GM19240 (cell line): ENCODE measurements around the gene PIGV.

ENCODE experiments used
- DNase-seq: peaks from one replicate; pipeline ENCODE4 v3.0.0; 2011; ENCODE audit warnings: low spot score; ENCODE audit not compliant: insufficient read length

PIGV gene

DNA sequence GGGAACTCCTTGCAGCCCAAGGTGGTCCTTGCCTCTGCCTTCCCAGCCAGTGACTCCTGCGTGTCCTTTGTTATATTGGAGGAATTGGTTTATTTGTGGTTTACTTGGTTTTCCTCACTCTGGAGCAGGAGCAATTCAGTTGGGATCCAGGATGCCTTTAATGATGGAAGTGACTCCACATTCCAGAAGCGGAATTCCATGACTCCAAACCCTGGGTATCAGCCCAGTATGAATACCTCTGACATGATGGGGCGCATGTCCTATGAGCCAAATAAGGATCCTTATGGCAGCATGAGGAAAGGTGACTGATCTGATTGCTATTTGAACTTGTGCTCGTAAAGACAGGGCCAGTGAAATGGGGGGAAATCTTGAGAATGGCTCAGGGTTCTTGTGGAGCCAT, 15.1 kb upstream of the PIGV start:
- no peak for DNase-seq

DNA sequence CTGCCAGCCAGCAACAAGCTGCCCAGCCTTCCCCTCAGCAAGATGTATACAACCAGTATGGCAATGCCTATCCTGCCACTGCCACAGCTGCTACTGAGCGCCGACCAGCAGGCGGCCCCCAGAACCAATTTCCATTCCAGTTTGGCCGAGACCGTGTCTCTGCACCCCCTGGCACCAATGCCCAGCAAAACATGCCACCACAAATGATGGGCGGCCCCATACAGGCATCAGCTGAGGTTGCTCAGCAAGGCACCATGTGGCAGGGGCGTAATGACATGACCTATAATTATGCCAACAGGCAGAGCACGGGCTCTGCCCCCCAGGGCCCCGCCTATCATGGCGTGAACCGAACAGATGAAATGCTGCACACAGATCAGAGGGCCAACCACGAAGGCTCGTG, 13.3 kb upstream of the PIGV start:
- no peak for DNase-seq

DNA sequence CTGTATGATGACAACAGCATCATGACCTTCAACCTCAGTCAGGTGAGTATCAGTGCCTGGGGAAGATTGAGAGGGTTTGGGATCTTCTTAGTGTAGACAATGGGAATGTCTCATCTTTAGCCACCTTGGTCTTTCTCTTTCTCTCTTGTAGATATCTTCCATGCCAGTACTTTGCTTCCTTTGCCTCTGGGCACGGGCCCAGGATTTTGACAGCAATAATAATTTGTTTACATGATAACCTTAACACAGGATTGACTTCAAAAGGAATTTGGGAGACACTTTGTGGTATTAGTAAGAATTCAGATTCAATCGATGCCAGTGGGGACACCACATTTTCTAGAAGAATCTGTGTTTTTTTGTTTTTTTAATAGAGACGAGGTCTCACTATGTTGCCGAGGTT, 12.1 kb upstream of the PIGV start:
- DNase-seq: no peak

DNA sequence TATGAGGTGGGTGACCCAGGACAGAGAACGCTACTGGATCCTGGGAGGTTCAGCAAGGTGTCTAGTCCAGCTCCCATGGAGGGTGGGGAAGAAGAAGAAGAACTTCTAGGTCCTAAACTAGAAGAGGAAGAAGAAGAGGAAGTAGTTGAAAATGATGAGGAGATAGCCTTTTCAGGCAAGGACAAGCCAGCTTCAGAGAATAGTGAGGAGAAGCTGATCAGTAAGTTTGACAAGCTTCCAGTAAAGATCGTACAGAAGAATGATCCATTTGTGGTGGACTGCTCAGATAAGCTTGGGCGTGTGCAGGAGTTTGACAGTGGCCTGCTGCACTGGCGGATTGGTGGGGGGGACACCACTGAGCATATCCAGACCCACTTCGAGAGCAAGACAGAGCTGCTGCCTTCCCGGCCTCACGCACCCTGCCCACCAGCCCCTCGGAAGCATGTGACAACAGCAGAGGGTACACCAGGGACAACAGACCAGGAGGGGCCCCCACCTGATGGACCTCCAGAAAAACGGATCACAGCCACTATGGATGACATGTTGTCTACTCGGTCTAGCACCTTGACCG, 8.6 kb upstream of the PIGV start:
- DNase-seq: no peak

DNA sequence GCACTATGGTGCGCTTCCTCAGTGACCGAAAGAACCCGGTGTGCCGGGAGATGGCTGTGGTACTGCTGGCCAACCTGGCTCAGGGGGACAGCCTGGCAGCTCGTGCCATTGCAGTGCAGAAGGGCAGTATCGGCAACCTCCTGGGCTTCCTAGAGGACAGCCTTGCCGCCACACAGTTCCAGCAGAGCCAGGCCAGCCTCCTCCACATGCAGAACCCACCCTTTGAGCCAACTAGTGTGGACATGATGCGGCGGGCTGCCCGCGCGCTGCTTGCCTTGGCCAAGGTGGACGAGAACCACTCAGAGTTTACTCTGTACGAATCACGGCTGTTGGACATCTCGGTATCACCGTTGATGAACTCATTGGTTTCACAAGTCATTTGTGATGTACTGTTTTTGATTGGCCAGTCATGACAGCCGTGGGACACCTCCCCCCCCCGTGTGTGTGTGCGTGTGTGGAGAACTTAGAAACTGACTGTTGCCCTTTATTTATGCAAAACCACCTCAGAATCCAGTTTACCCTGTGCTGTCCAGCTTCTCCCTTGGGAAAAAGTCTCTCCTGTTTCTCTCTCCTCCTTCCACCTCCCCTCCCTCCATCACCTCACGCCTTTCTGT, 7.3 kb upstream of the PIGV start:
- DNase-seq: no peak

DNA sequence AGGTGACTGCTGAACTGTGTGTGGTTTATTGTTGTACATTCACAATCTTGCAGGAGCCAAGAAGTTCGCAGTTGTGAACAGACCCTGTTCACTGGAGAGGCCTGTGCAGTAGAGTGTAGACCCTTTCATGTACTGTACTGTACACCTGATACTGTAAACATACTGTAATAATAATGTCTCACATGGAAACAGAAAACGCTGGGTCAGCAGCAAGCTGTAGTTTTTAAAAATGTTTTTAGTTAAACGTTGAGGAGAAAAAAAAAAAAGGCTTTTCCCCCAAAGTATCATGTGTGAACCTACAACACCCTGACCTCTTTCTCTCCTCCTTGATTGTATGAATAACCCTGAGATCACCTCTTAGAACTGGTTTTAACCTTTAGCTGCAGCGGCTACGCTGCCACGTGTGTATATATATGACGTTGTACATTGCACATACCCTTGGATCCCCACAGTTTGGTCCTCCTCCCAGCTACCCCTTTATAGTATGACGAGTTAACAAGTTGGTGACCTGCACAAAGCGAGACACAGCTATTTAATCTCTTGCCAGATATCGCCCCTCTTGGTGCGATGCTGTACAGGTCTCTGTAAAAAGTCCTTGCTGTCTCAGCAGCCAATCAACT, 6.4 kb upstream of the PIGV start:
- DNase-seq: no peak

DNA sequence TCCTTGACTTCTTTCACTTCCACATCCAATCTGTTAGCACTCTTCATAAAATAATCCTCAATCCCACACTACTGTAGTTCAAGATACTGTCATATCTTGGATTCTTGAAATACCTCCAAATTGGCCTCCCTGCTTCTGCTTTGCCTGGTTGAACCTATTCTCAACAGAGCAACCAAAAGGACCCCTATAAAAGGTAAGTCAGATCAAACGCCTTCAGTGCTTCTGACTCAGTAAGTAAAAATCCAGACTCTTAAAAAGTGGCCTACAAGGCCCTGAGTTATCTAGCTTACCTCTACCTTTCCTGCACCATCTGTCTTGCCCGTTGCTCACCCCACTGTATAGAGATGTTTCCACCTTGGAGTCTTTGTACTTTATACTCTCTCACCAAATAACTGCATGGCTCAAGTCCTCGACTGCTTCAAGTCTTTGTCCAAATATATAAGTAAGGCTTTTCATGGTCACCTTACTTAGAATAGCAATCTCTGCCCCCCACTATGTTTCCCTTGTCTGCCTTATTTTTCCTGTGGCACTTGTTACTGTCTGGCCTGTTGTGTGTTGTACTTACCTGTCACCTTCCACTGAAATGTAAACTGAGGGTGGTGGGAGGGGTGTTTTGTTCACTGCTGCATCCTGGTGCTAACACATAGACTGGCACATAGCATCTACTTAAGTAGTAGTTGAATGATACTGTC, 5.1 kb upstream of the PIGV start:
- no peak for DNase-seq

DNA sequence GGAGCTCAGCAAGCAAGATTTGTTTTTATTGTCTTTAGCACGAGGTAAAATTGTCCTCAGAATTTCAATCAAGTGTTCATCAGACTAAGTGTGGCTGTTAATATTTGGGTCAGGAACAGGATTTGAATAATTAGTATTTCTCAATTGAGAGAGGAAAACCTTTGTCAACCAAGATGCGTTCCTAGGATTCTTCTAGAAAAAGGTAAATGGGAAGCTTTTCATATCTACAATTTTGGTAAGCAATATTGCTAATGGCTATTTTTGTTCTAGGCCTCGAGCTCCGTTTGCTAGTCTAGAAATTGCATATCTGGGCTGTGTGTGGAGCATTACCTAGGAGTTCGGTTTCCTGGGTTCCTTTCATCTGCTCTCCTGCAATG, 4.1 kb upstream of the PIGV start:
- no peak for DNase-seq

DNA sequence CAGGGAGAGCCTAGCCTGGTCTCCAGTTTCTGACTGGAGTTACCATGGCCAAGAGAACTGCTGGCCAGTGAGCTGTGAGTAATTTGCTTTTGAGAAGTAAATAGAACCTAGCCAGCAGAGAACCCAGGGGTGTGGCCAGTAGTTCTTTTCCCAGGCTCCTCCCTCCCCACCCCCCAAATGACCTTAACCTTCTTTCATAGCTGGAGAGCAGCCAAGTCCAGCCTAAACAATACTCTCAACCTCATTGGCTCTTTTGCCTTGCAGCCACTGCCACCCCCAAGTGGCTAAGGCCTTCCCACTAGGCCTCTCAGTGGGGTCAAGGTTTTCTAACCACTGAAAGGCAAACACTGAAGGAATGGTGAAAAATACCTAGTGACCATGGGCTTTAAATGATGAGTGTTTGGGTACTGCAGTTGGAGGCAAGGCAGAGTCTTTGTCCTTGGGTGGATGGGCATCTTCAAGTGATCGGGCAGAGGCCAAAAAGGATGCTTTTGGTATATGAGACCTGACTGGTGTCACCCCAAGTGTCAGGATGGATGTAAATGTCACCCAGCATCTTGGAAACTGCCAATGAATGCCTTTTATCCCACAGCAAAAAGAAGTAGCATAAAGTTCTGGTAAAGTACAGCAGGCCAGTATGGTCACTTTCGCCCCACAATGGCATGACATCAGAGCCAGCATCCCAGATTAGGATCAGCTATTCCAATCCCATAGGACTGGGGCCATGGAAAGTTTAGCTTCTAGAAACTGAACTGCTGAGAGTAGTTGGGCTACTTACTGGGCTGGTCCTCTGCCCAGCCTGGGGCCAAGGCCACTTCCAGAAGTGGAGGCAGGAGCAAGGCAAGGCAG, 3.5 kb upstream of the PIGV start:
- no peak for DNase-seq

DNA sequence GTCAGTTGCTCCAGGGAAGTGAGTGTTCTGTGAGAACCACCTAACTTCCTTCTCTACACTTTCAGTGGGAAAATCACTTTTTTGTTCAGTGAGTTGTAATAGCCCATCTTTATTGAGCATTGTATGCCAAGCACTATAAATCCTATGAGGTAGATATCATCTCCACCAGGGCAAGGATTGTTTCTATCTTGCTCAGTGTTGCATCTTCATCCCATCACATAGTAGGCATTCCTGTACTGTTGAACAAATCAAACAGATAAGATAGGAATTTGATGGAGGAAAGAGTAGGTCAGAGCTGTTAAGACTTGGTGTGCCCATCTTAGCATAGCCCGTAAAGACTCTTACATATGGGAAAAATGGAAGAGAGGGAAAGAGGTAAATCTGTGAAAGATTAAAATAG, 2.9 kb upstream of the PIGV start:
- DNase-seq: no peak

DNA sequence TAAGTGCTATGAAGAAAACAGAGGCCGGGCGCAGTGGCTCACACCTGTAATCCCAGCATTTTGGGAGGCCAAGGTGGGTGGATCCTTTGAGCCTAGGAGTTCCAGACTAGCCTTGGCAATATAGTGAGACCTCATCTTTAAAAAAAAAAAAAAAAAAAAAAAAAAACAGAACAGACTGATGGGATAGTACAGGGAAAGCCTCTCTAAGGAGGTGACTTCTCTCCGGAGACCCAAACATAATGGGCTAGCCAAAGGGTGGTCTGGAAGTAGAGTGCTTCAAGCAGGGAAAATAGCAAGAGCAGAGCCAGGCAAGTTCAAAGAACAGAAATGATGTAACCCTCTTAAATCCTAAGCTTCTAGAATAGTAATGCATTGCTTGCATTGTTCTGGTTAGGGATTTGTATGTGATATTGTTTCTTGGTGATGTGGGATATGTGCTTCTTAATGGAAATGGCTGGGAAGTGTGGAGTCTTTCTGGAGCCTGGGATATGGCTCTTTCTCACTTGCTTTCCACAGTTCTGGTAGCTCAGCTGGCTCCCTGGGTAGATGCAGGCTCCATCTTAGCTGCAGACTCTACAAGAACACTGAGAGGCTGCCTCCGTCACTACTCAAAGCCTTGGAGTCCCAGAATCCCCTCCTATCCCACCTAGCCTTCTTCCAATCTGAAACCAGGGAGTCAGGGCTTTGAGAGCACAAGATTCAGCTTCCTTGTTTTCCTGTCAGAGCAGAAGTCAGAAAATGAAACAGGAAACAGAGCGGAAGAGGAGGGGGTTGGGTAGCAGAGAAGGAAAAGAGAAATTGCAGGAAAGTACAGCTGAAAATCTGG, 1.9 kb upstream of the PIGV start:
- no peak for DNase-seq

DNA sequence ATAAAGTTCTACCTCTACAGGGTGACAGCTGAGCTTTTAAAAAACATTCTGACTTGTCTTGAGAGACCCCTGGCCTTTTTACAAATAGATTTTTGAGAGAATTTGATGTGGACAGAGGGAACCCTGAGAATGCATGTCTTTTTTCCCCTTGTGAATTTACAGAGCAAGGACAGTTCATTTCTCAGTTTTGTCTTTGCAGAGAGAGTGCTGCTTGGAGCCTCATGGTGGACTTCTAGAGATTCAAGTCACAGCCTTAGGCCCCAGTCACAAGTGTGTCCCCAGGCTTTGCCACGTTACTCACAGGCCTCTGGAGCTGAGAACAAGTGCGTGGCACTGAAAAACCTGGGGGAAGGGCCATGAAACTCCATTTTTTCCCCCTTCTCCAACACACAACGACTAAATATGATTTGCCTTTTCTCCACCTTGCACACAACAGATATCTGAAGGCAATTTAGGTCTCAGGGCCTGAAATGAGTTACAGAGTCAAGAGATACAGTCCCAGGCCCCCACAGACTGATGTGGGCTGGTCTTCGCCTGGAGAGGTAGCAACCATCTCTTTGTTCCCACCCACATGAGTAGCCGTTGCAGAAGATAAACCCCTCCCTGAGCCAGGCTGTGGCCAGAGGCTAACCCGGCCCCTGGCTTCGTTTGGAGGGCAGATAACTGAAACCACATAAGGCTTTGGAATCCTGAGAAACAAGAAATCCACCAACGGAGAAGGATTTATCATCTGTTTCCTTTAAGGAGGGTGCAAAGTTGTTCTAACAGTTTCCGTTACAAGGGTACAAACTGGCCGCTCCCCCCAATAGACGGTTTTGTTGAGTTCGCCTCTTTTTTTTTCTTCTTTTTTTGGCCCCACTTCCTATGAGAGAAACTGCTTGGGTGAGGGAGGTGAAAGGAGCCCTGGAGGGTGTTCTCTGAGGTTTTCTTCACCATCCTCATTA, 1.0 kb upstream of the PIGV start:
- peak; percentile 47 for DNase-seq

DNA sequence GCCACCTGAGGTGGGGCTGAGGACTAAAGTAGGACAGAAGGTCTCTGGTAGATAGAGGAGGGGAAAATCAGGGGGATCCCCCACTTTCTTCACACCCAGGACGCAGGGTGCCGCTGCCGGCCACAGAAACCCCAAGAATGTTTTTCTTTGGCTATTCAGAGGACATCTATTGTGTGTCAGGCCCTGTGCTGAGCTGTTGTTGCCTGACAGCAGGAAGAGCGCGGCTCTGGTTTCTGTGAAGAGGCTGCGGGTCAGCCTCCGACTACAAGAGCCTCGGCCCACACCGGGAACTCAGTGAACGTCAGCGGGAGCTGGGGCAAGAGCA, 407 bp upstream of the PIGV start:
- DNase-seq: peak; percentile 59

DNA sequence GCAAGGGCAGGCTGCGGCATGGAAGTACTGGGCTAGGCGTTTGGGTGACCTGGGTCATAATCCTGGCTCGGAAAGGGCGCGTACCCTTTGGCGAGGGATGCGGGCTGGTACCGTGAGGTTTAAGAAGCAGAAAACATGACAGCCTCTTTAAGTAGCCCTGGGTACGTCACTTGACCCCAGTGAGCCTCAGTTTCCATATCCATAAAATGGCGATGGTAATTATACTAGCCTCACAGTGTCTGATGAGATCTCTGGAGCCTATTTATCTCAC, 700 bp downstream of the PIGV start:
- DNase-seq: no peak

DNA sequence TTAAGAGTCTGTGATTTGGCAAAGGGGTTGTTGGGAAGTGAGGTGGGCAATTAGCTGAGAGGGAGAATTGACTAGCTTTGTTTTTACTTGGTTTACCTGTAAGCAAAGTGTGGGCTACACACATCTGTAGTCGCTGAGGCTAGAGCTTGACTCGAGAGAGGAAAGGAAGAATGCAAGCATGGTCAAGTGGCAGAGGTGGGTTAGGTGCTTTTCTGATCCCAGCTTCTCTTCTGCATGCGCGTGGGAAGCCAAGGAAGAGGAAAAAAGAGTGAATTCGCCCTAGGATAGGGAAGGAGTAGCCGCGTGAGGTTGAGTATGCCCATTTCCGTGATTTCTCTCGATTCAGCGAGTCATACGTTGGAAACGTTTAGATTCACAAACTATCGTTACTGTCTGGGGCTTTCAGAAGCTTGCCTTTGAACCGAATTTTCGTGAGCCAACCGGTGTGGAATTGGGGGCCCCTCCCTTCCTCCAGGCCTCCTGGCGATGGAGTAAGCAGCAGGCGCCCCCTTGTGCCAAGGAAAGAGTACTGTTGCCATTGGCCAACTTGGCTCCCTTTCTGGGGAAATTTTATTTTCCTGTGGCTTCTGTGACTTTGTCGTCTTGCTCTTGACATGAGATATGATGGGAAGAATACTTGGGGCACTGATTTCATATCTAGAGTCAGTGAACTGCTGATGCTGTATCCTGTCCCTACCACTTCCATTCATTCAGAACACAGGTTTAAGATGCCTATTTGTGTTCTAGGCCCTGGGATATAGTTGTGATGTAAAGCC, 1.3 kb downstream of the PIGV start:
- DNase-seq: peak; percentile 86

DNA sequence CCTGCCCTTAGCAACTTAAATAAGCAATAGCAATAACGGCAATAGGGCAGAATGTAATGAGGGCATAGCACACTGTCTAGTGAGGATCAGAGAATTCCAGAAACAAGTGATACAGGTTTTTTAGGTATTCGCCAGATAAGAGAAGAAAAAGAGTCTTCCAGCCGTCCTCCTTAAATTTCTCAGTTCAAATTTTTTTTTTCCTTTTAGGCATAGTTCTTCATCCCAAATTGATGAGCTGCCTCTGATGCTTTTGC, 1.8 kb downstream of the PIGV start:
- DNase-seq: no peak

DNA sequence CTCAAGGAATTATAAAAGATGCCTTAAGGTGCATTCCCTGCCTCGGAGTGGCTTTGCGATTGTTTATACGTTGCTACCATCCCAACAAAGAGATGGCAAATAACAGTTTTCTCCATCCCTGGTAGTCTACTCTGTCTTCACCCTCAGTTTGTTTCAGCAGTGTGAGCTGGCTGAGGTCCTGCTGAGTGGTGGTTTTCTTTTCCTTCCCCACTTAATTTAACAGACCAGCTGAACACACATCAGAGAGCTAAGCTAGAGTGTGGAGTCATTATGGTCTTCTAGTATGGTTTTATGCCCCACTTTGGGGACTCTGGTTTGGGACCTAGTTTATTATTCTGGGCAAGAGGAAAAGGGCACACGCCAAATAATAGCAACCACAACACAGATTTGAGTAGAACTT, 2.2 kb downstream of the PIGV start:
- no peak for DNase-seq

DNA sequence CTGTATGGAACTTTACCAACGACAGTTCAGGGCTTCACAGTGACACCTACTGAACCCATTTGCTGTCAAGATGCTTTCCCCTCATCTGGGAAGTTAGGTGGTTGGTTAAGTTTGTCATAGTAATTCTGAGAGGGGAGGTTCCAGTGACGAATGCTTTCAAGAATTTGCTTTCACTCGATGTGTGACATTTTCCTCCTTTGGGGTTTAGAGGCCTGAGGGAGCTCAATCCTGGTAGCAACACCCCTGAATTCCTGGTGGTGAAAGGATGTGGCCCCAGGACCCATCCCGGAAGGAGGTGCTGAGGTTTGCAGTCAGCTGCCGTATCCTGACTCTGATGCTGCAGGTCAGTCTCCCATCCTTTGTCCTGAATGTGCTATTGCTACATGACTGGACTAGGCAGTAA, 2.8 kb downstream of the PIGV start:
- DNase-seq: no peak

DNA sequence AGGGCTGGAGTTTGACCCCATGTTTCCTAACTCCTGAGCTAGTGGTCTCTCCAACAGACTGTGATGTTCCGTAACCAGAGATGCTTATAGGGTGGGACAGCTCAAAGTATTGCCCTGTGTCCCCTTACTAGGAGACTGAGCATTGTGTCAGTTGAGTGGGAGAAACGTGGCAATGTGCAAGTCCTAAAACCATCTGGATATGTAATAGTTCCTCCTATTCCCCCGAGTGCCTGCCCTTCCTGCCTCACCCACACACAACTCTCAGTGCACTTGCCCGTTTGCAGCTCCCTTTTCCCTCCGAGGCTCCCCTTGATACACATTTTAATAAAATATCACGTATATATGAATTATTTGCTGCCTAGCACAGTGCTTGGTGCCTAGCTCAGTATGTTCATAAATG, 3.4 kb downstream of the PIGV start:
- no peak for DNase-seq

DNA sequence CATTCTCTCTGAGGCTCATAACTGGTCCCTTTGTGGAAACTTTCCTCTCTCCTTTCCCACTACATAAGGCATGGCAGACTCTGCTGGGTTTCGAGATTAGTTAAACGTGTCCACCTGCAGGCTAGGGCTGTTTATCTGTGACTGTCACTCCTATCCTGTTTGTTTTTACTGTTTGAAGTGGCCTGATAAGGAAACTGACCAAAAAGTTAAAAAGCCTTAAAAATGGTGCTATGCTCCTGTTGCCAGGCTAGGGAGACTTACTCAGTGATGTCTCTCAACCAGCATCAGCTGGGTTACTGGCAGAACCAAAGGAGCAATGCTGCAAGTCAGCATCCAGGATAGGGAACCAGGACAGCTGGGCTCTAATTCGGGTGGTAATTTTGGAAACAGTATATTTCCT, 3.9 kb downstream of the PIGV start:
- no peak for DNase-seq
